Fibroblast of mammary gland (primary cell): ENCODE measurements around the gene ARHGAP15.

ENCODE experiments used
- DNase-seq: peaks from one replicate; pipeline ENCODE4 v3.0.0-alpha.2; 2010; ENCODE audit warnings: low read depth
- H3K4me3 ChIP-seq: 2 replicates; pipeline ENCODE4 v1.5.1; 2011; ENCODE audit warnings: low read depth, mild to moderate bottlenecking, low read length, moderate library complexity; ENCODE audit not compliant: control insufficient read depth
- CTCF ChIP-seq: conservative IDR thresholded peaks from 2 replicates; pipeline ENCODE4 v1.5.1; 2011; ENCODE audit warnings: low read depth, low read length, inconsistent platforms; ENCODE audit not compliant: control insufficient read depth, insufficient read depth

The ARHGAP15 gene

GRCh38 chr2:143162997-143163396 lies 33.8 kb downstream of the ARHGAP15 start:
- no peak for DNase-seq
- no peak for TF ChIP-seq CTCF
- H3K4me3 ChIP-seq, result no peak overlapping the region

GRCh38 chr2:143163499-143163898 lies 34.3 kb downstream of the ARHGAP15 start:
- TF ChIP-seq CTCF, result no peak
- no peak overlapping the region for H3K4me3 ChIP-seq
- DNase-seq, result no peak

GRCh38 chr2:143165291-143165690 lies 36.1 kb downstream of the ARHGAP15 start:
- DNase-seq, result no peak
- H3K4me3 ChIP-seq, result no peak overlapping the region
- no peak for TF ChIP-seq CTCF

GRCh38 chr2:143169105-143169504 lies 39.9 kb downstream of the ARHGAP15 start:
- no peak overlapping the region for H3K4me3 ChIP-seq
- DNase-seq, result no peak
- TF ChIP-seq CTCF, result no peak

- peak; percentile 18 for TF ChIP-seq CTCF
- H3K4me3 ChIP-seq, result no peak overlapping the region
- peak; percentile 3 for DNase-seq
These were observed 42.6 kb downstream of the ARHGAP15 start for GRCh38 chr2:143171817-143172216.

- H3K4me3 ChIP-seq, result no peak overlapping the region
- DNase-seq, result no peak
- no peak for TF ChIP-seq CTCF
These were observed 46.2 kb downstream of the ARHGAP15 start for GRCh38 chr2:143175438-143175837.

GRCh38 chr2:143176606-143177005 lies 47.4 kb downstream of the ARHGAP15 start:
- no peak for TF ChIP-seq CTCF
- H3K4me3 ChIP-seq, result no peak overlapping the region
- DNase-seq, result no peak
